ENCODE data around the gene ECE2. TPM values are rescaled to one million over a fixed set of nuclear protein-coding genes. Genes with fewer than 3 reads are reported as not detected.

Gene ECE2
- total RNA-seq, 1 experiment from 2014 or later = not detected

DNA sequence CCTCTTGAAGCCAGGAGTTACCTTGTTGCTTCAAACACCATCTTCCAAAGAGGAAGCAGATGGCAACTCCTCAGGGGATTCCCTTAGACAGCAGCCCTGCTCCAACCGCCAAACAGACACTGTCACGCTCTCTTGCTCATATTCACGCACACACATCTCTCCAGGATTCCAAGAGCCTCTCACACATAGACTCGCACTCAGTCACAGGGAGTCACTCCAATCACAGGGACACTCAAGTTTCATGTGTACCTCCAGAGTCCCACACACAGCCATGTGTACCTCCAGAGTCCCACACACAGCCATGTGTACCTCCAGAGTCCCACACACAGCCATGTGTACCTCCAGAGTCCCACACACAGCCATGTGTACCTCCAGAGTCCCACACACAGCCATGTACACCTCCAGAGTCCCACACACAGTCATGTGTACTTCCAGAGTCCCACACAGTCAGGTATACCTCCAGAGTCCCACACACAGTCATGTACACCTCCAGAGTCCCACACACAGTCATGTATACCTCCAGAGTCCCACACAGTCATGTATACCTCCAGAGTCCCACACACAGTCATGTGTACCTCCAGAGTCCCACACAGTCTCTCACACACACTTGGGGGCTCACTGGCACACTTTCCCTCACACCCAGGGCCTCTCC, 40.3 kb upstream of the ECE2 start:
- H3K9ac ChIP-seq (ENCODE audit: low read length) = no peak overlapping the region
- no TSS peak for BruUV-seq (replicated peaks)
- H3K36me3 ChIP-seq (ENCODE audit: low read depth, low read length) = no peaks in the 10 kb centered on the region
- TF ChIP-seq, protein P1, sequence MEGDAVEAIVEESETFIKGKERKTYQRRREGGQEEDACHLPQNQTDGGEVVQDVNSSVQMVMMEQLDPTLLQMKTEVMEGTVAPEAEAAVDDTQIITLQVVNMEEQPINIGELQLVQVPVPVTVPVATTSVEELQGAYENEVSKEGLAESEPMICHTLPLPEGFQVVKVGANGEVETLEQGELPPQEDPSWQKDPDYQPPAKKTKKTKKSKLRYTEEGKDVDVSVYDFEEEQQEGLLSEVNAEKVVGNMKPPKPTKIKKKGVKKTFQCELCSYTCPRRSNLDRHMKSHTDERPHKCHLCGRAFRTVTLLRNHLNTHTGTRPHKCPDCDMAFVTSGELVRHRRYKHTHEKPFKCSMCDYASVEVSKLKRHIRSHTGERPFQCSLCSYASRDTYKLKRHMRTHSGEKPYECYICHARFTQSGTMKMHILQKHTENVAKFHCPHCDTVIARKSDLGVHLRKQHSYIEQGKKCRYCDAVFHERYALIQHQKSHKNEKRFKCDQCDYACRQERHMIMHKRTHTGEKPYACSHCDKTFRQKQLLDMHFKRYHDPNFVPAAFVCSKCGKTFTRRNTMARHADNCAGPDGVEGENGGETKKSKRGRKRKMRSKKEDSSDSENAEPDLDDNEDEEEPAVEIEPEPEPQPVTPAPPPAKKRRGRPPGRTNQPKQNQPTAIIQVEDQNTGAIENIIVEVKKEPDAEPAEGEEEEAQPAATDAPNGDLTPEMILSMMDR (conservative IDR thresholded peaks at IDR 0.05; ENCODE audit: low read depth, low read length) = no peak
- TF ChIP-seq EZH2 (IDR thresholded peaks at IDR 0.05; ENCODE audit: low read length, unreplicated experiment) = no peak
- no peak for TF ChIP-seq EZH2phosphoT487 (IDR thresholded peaks at IDR 0.05; ENCODE audit: borderline replicate concordance, low read length)
- peaks cover 9% of the 10 kb centered on the region for H3K4me1 ChIP-seq (ENCODE audit: insufficient read depth, low read length)
- H3F3A ChIP-seq (ENCODE audit: low read length, unreplicated experiment) = no peaks in the 10 kb centered on the region
- H3K27me3 ChIP-seq (ENCODE audit: low read length) = peaks cover under 1% of the 10 kb centered on the region
- ATAC-seq (no peak), DNase-seq (no peak)
- CTCF ChIA-PET = no interaction called here
- POLR2A ChIA-PET (ENCODE audit: unreplicated experiment) = no interaction called here
- H3K4me3 ChIP-seq (ENCODE audit: low read length) = no peak overlapping the region
- intact Hi-C loops (cut with micrococcal nuclease) = no loop called here
- no peak overlapping the region for H3K4me2 ChIP-seq (ENCODE audit: low read length)
- H3K9me2 ChIP-seq (replicated peaks; ENCODE audit: low read length) = no peaks in the 10 kb centered on the region
- no peak overlapping the region for H2AFZ ChIP-seq (ENCODE audit: low read length)
- H4K20me1 ChIP-seq (ENCODE audit: low read length) = no peaks in the 10 kb centered on the region
- no peak overlapping the region for H3K27ac ChIP-seq (ENCODE audit: low read length)
- H3K79me2 ChIP-seq (ENCODE audit: low read length) = no peaks in the 10 kb centered on the region
- no peaks in the 10 kb centered on the region for H3K9me3 ChIP-seq (ENCODE audit: low read length)

DNA sequence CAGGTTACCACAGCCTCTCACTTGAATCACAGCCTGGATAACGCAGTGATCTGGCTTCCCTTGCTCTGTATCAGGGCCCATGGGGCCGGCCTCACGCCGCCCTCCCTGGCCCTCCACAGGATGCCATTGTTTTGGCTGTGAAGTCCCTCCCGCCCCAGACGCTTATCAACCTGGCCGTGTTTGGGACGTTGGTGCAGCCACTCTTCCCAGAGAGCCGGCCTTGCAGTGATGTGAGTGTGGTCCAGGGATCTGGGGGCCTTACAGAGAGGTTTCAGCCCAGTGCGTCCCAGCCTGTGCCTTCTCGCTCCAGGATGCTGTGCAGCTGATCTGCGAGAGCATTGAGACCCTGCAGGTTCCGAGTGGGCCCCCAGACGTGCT, 39.8 kb upstream of the ECE2 start:
- Histone ChIP-seq H3F3A (ENCODE audit: low read length, unreplicated experiment) (no peaks in the 10 kb centered on the region), H3K79me2 (ENCODE audit: low read length) (no peaks in the 10 kb centered on the region), H3K27ac (ENCODE audit: low read length) (no peak overlapping the region), H3K9me3 (ENCODE audit: low read length) (no peaks in the 10 kb centered on the region), H3K4me2 (ENCODE audit: low read length) (no peak overlapping the region), H3K4me3 (ENCODE audit: low read length) (no peak overlapping the region), H3K36me3 (ENCODE audit: low read depth, low read length) (no peaks in the 10 kb centered on the region), H4K20me1 (ENCODE audit: low read length) (no peaks in the 10 kb centered on the region), H3K9me2 (replicated peaks; ENCODE audit: low read length) (no peaks in the 10 kb centered on the region), H3K27me3 (ENCODE audit: low read length) (no peaks in the 10 kb centered on the region; the same call in 1 of the 2 replicates), H3K9ac (ENCODE audit: low read length) (no peak overlapping the region), H3K4me1 (ENCODE audit: insufficient read depth, low read length) (peaks cover 9% of the 10 kb centered on the region), H2AFZ (ENCODE audit: low read length) (no peak overlapping the region)
- DNase-seq (no peak), ATAC-seq (no peak)
- CTCF ChIA-PET = no interaction called here
- no TSS peak for BruUV-seq (replicated peaks)
- POLR2A ChIA-PET (ENCODE audit: unreplicated experiment) = no interaction called here
- TF ChIP-seq, protein P1 (conservative IDR thresholded peaks at IDR 0.05; ENCODE audit: low read depth, low read length) = no peak
- TF ChIP-seq EZH2 (IDR thresholded peaks at IDR 0.05; ENCODE audit: low read length, unreplicated experiment) = no peak
- TF ChIP-seq EZH2phosphoT487 (IDR thresholded peaks at IDR 0.05; ENCODE audit: borderline replicate concordance, low read length) = no peak
- intact Hi-C loops (cut with micrococcal nuclease) = no loop called here

DNA sequence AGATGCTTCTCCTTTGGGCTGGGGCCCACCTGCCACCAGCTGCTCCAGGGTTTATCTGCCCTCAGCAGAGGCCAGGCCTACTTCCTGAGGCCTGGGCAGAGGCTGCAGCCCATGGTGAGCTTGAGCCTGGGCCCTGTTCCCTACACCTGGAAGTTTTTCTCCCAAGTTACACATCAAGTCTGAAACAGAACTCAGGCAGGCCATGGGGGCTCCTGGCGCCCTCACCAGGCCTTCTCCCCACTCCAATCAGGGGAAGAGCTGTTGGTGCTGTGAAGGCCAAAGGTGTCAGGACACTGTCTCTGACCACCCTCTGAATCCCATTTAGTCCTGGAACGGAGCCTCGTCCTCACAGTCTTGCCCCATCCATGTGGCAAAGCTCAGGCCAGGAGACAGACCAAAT, 39.2 kb upstream of the ECE2 start:
- no peak overlapping the region for H3K4me3 ChIP-seq (ENCODE audit: low read length)
- no peaks in the 10 kb centered on the region for H3K36me3 ChIP-seq (ENCODE audit: low read depth, low read length)
- TF ChIP-seq, protein P1 (conservative IDR thresholded peaks at IDR 0.05; ENCODE audit: low read depth, low read length) = no peak
- no peak for TF ChIP-seq EZH2 (IDR thresholded peaks at IDR 0.05; ENCODE audit: low read length, unreplicated experiment)
- TF ChIP-seq EZH2phosphoT487 (IDR thresholded peaks at IDR 0.05; ENCODE audit: borderline replicate concordance, low read length) = no peak
- H3K79me2 ChIP-seq (ENCODE audit: low read length) = no peaks in the 10 kb centered on the region
- BruUV-seq (replicated peaks) = no TSS peak
- no peaks in the 10 kb centered on the region for H3K9me2 ChIP-seq (replicated peaks; ENCODE audit: low read length)
- H2AFZ ChIP-seq (ENCODE audit: low read length) = no peak overlapping the region
- H3K9ac ChIP-seq (ENCODE audit: low read length) = no peak overlapping the region
- ChIA-PET CTCF (no interaction called here), POLR2A (ENCODE audit: unreplicated experiment) (no interaction called here)
- peaks cover 9% of the 10 kb centered on the region for H3K4me1 ChIP-seq (ENCODE audit: insufficient read depth, low read length)
- intact Hi-C loops (cut with micrococcal nuclease) = no loop called here
- H3K4me2 ChIP-seq (ENCODE audit: low read length) = no peak overlapping the region
- H4K20me1 ChIP-seq (ENCODE audit: low read length) = no peaks in the 10 kb centered on the region
- no peak for DNase-seq
- no peaks in the 10 kb centered on the region for H3K27me3 ChIP-seq (ENCODE audit: low read length)
- ATAC-seq = no peak
- H3K27ac ChIP-seq (ENCODE audit: low read length) = no peak overlapping the region
- no peaks in the 10 kb centered on the region for H3F3A ChIP-seq (ENCODE audit: low read length, unreplicated experiment)
- H3K9me3 ChIP-seq (ENCODE audit: low read length) = no peaks in the 10 kb centered on the region
